Colonic mucosa (tissue), 4 donors: ENCODE results near the gene TTLL3. TPM values are rescaled to one million over a fixed set of nuclear protein-coding genes. Genes with fewer than 3 reads are reported as not detected.

ENCODE experiments used
- DNase-seq: peaks from one replicate; pipeline ENCODE4 v3.0.0-alpha.2; 2020
- H3K27ac ChIP-seq: fragments of 200-600 bp; one replicate; pipeline ENCODE4 v1.8.0; 2021
- H3K27me3 ChIP-seq: fragments of 200-600 bp; one replicate; pipeline ENCODE4 v1.8.0; 2021
- H3K36me3 ChIP-seq: fragments of 200-600 bp; one replicate; pipeline ENCODE4 v1.8.0; 2021
- H3K4me1 ChIP-seq: fragments of 200-600 bp; one replicate; pipeline ENCODE4 v1.8.0; 2021; ENCODE audit warnings: mild to moderate bottlenecking
- H3K4me3 ChIP-seq: fragments of 200-600 bp; one replicate; pipeline ENCODE4 v1.8.0; 2021
- H3K9ac ChIP-seq, 2 donors: one replicate each; pipeline ENCODE4 v1.7.0; 2013; ENCODE audit warnings: control low read depth in 2 of 2, low read depth in 2 of 2, low read length in 2 of 2
- H3K9me3 ChIP-seq: fragments of 200-600 bp; one replicate; pipeline ENCODE4 v1.8.0; 2021
- intact Hi-C: fragments of 100-400 bp; cut with DNase I; formaldehyde crosslinking; loops from one replicate; pipeline ENCODE4 v1.14.1; 2022
- total RNA-seq, 2 donors: library from RNA; stranded (reverse); fragmentation: NEBNext Ultra II Directional in 1 of 2; extraction: Animal tissue kit (Norgen Biotek cat#: 25700) in 1 of 2; gene quantifications; one replicate each; pipeline ENCODE4 v1.2.1, GENCODE V29; 2021
- TF ChIP-seq, protein P1 (sequence below): fragments of 200-600 bp; IDR thresholded peaks from one replicate; pipeline ENCODE4 v1.8.0; 2022; ENCODE audit warnings: antibody characterized with exemption, mild to moderate bottlenecking
- donor health status: healthy.
- donor health status: DM: no; HTN: no; CAD: no.
- donor health status: DM: no; HTN: no; CAD: no.

TTLL3 gene
- total RNA-seq, 2 donors from 2014 or later: 25.0 to 28.7 TPM

DNA sequence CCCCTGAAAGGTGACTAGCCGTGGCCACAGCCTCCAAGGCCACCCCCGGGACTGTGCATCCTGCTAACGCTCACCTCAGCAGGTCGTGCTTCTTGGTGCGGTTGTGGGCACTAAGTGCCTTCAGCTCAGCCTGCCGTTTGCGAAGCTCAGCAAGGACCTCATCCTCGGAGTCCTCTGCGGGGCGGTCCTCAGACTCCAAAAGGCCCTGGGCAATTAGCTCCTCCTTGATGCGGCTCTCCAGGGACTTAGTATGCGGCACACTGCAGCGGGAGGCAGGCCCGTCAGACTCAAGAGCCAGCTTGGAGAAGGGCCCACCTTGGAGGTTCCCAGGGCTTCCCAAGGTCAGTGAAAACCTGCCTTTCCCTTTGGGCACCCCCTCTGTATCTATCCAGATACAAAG lies 26.1 kb upstream of the TTLL3 start:
- H3K27ac ChIP-seq: no peak overlapping the region
- H3K4me1 ChIP-seq: no peaks in the 10 kb centered on the region
- H3K9ac ChIP-seq: no peak overlapping the region
- H3K27me3 ChIP-seq: no peaks in the 10 kb centered on the region
- intact Hi-C loops: no loop called here
- no peaks in the 10 kb centered on the region for H3K36me3 ChIP-seq
- no peak overlapping the region for H3K4me3 ChIP-seq
- TF ChIP-seq, protein P1, sequence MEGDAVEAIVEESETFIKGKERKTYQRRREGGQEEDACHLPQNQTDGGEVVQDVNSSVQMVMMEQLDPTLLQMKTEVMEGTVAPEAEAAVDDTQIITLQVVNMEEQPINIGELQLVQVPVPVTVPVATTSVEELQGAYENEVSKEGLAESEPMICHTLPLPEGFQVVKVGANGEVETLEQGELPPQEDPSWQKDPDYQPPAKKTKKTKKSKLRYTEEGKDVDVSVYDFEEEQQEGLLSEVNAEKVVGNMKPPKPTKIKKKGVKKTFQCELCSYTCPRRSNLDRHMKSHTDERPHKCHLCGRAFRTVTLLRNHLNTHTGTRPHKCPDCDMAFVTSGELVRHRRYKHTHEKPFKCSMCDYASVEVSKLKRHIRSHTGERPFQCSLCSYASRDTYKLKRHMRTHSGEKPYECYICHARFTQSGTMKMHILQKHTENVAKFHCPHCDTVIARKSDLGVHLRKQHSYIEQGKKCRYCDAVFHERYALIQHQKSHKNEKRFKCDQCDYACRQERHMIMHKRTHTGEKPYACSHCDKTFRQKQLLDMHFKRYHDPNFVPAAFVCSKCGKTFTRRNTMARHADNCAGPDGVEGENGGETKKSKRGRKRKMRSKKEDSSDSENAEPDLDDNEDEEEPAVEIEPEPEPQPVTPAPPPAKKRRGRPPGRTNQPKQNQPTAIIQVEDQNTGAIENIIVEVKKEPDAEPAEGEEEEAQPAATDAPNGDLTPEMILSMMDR: no peak
- no peaks in the 10 kb centered on the region for H3K9me3 ChIP-seq
- no peak for DNase-seq

DNA sequence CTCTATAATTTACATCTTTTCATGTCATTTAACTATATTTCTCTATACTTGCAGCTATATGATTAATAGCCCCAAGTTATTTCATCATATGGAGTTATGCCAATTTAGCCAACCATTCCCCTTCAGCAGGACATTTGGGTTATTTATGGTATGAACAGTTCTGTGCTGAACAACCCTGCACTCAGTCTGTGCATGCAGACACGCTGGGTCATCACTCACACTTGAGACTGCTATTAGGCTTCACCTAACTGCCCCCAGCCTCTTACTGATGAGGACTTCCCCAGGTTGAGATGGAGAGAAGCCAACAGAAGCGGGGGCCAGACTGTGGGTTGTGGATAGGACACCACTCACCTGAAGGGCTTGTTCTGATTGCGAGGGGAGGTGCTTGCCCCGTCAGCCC lies 25.1 kb upstream of the TTLL3 start:
- DNase-seq: no peak
- H3K27ac ChIP-seq: no peak overlapping the region
- TF ChIP-seq, protein P1: no peak
- no peak overlapping the region for H3K4me3 ChIP-seq
- no peaks in the 10 kb centered on the region for H3K9me3 ChIP-seq
- no peaks in the 10 kb centered on the region for H3K27me3 ChIP-seq
- intact Hi-C loops: no loop called here
- no peak overlapping the region for H3K9ac ChIP-seq
- no peaks in the 10 kb centered on the region for H3K4me1 ChIP-seq
- H3K36me3 ChIP-seq: no peaks in the 10 kb centered on the region

DNA sequence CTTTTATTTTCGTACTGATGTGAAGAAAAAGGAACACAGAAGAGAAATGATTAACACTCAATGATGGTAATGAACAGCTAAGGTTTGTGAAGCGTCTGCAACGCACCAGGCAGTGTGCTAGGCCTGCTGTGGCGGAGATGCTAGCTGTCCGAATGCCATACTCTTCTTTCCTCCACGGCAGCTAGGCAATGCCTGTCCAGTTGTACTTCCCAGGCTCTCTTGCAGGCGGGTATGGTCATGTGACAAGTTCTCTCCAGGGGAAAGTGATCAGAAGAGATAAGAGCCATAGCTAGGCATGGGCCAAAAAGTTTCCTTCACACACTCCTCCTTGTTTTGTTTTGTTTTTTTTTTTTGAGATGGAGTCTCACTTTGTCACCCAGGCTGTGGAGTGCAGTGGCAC lies 24.5 kb upstream of the TTLL3 start:
- H3K4me1 ChIP-seq: no peaks in the 10 kb centered on the region
- no peaks in the 10 kb centered on the region for H3K9me3 ChIP-seq
- no peak overlapping the region for H3K27ac ChIP-seq
- TF ChIP-seq, protein P1: no peak
- H3K4me3 ChIP-seq: no peak overlapping the region
- no peaks in the 10 kb centered on the region for H3K27me3 ChIP-seq
- H3K9ac ChIP-seq: no peak overlapping the region
- no peak for DNase-seq
- intact Hi-C loops: no loop called here
- no peaks in the 10 kb centered on the region for H3K36me3 ChIP-seq

DNA sequence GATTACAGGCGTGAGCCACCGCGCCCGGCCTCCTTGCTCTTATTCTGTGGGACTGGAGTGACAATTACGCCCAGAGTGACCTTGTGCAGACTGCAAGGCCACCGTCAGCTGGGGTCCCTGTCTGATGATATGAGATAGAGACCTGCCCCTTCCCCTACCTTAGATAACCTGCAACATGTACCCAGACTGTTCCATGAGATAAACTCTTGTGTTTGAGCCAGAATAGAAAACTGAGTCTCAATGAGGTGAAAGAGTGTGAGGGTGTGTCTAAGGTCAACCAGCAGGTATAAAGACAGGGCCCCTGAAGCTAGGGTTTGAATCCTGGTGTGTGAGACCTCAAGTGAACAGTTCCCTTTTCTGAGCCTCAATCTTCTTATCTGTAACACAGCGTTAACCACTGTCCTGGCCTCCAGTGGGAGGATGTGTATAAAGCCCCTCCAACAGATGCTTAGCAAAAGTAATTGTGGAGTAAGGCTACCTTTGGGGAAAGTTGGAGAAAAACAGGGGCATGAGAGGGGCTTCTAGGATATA lies 23.8 kb upstream of the TTLL3 start:
- no peak for DNase-seq
- intact Hi-C loops: no loop called here
- H3K27ac ChIP-seq: no peak overlapping the region
- no peaks in the 10 kb centered on the region for H3K4me1 ChIP-seq
- H3K4me3 ChIP-seq: no peak overlapping the region
- H3K9ac ChIP-seq: no peak overlapping the region
- no peaks in the 10 kb centered on the region for H3K9me3 ChIP-seq
- no peaks in the 10 kb centered on the region for H3K27me3 ChIP-seq
- H3K36me3 ChIP-seq: no peaks in the 10 kb centered on the region
- TF ChIP-seq, protein P1: no peak

DNA sequence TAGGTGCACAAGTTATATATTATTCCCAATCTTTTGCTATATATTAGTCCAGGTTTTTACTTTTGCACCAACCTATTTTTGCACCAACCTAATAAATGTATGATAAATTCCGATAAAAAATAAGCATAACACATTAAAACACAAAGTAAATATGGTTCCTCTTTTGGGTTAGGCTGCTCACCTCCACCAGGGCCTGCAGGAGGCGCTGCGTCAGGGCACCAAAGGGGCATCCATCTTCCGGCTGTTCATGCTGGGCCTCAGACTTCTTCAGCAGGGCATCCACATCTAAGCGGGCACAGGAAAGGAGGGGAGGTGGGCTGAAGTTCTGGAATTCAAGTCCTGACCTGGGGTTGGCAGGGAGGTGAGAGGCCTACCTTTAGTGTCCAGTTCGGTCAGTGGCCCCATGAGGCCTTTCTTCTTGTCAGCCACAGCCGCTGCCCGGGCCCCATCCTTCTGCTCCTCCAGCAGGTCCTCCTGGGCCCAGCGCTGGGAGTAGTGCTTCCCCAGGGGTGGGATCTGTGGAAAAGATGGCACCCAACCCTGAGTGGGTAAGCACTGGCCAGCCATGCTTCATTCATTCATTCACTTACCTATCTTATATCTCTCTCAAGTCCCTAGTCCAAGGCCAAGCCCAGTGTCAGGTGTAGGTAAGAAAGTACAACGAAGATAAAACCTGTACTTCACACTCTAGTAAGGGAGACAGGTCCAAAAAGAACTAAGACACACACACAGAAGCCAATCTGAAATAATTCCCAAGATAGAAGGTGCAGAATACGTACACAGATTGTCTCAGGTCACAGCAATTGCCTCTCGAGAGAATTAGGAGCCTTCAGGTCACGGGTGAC lies 23.0 kb upstream of the TTLL3 start:
- no peak overlapping the region for H3K9ac ChIP-seq
- intact Hi-C loops: no loop called here
- no peaks in the 10 kb centered on the region for H3K4me1 ChIP-seq
- DNase-seq: no peak
- H3K36me3 ChIP-seq: no peaks in the 10 kb centered on the region
- H3K27ac ChIP-seq: no peak overlapping the region
- H3K4me3 ChIP-seq: no peak overlapping the region
- no peaks in the 10 kb centered on the region for H3K27me3 ChIP-seq
- no peaks in the 10 kb centered on the region for H3K9me3 ChIP-seq
- TF ChIP-seq, protein P1: peak; percentile 21
